ENCODE data around the gene DEK. TPM values are rescaled to one million over a fixed set of nuclear protein-coding genes. Genes with fewer than 3 reads are reported as not detected.

The DEK gene
- total and polyA plus RNA-seq, 2 of the 13 experiments (the other 11 are each of a cell fraction or from before 2014, with no cell fraction given), result 53.2 to 276 TPM

- peak; percentile 67; the same call in 1 of the 2 replicates for TF ChIP-seq ZNF558 (CRISPR knock-in tag; IDR thresholded peaks at IDR 0.05; ENCODE audit: borderline replicate concordance)
- TF ChIP-seq PHF21A (CRISPR knock-in tag; IDR thresholded peaks at IDR 0.05), result peak; percentile 61
- TF ChIP-seq, protein P1, sequence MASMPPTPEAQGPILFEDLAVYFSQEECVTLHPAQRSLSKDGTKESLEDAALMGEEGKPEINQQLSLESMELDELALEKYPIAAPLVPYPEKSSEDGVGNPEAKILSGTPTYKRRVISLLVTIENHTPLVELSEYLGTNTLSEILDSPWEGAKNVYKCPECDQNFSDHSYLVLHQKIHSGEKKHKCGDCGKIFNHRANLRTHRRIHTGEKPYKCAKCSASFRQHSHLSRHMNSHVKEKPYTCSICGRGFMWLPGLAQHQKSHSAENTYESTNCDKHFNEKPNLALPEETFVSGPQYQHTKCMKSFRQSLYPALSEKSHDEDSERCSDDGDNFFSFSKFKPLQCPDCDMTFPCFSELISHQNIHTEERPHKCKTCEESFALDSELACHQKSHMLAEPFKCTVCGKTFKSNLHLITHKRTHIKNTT (CRISPR knock-in tag; IDR thresholded peaks at IDR 0.05), result no peak
- no peak for TF ChIP-seq TRIM22 (IDR thresholded peaks at IDR 0.05)
These were observed at the start of gene DEK (continued) for GRCh38 chr6:18264219-18264922.

DNA sequence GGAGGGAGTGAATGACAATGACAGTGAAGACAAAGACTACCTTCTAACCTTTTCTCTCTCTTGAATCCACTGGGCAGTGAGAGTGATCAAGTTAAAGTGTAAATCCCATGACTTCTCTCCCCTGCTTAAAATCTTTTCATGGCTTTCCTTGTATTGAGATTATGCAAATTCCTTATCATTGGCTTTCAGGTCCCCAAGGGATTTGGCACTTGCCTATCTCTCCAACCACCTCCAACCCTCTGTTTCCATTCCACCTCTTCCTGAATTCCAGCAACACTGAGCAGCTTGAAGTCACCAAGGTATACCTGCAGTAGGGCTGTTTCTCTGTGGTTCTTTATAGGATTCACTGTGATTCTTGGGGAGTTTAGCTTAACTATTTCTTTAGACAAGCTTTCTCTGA is 48.0 kb upstream of the DEK start:
- no peak for ATAC-seq
- CTCF ChIA-PET (ENCODE audit: low intra/inter-chr PET ratio, low total read pairs), result no interaction called here
- TF ChIP-seq, protein P2, sequence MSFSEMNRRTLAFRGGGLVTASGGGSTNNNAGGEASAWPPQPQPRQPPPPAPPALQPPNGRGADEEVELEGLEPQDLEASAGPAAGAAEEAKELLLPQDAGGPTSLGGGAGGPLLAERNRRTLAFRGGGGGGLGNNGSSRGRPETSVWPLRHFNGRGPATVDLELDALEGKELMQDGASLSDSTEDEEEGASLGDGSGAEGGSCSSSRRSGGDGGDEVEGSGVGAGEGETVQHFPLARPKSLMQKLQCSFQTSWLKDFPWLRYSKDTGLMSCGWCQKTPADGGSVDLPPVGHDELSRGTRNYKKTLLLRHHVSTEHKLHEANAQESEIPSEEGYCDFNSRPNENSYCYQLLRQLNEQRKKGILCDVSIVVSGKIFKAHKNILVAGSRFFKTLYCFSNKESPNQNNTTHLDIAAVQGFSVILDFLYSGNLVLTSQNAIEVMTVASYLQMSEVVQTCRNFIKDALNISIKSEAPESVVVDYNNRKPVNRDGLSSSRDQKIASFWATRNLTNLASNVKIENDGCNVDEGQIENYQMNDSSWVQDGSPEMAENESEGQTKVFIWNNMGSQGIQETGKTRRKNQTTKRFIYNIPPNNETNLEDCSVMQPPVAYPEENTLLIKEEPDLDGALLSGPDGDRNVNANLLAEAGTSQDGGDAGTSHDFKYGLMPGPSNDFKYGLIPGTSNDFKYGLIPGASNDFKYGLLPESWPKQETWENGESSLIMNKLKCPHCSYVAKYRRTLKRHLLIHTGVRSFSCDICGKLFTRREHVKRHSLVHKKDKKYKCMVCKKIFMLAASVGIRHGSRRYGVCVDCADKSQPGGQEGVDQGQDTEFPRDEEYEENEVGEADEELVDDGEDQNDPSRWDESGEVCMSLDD (CRISPR knock-in tag; IDR thresholded peaks at IDR 0.05; ENCODE audit: borderline replicate concordance), result no peak
- TF ChIP-seq SUZ12 (IDR thresholded peaks at IDR 0.05; ENCODE audit: low read depth, low read length) (no peak), FOXK2 (IDR thresholded peaks at IDR 0.05) (no peak), CC2D1A (CRISPR knock-in tag; IDR thresholded peaks at IDR 0.05) (no peak)

More for the DNA sequence above, 48.0 kb upstream of the DEK start:
- DNase-seq (ENCODE audit: low spot score) (no peak), FAIRE-seq (no peak)
- H3K4me1 ChIP-seq (ENCODE audit: insufficient read depth, low read length), result no peaks in the 10 kb centered on the region
- no peak overlapping the region for H2AFZ ChIP-seq (ENCODE audit: low read length)
- no peaks in the 10 kb centered on the region; a peak in 2 of 5 replicates for H3K27me3 ChIP-seq (ENCODE audit: control insufficient read depth in 1 of 2, insufficient read depth in 2 of 2, low read length in 2 of 2)
- in situ Hi-C loops (cut with HindIII; ENCODE audit: extremely low pct_ligation_motif_present, low pct_unique_long_range_greater_than_20kb) (loop anchor here (25.0 kb wide), 1 partner anchor 1150 kb away; no protein-coding TSS in a partner anchor), intact Hi-C loops (cut with micrococcal nuclease; ENCODE audit: unreplicated experiment) (no loop called here)
- H3K9me3 ChIP-seq (ENCODE audit: low read length), result peaks cover 4% of the 10 kb centered on the region; the same call in 1 of the 2 replicates
- H3K27ac ChIP-seq (ENCODE audit: extremely low read length, insufficient read depth, low read length), result no peak overlapping the region
- no peaks in the 10 kb centered on the region for H3K79me2 ChIP-seq (ENCODE audit: insufficient read depth, low read length)
- POLR2A ChIA-PET, result no interaction called here
- no peaks in the 10 kb centered on the region for H4K20me1 ChIP-seq (ENCODE audit: insufficient read depth, low read length)
- no TSS peak for BruUV-seq (replicated peaks)
- H3K36me3 ChIP-seq (replicated peaks in 1 of 2; ENCODE audit: control insufficient read depth in 1 of 2, insufficient read depth in 2 of 2, low read length in 2 of 2), result no peaks in the 10 kb centered on the region
- H3K4me3 ChIP-seq (replicated peaks in 1 of 3; ENCODE audit: insufficient read depth in 1 of 3, low read depth in 2 of 3, low read length in 3 of 3), result no peak overlapping the region
- H3K9ac ChIP-seq (ENCODE audit: insufficient read depth, low read depth, low read length), result no peak overlapping the region
- no peak overlapping the region for H3K4me2 ChIP-seq (ENCODE audit: low read depth, low read length)
